HepG2 (cell line): ENCODE data around the gene APOC1. TPM values are rescaled to one million over a fixed set of nuclear protein-coding genes. Genes with fewer than 3 reads are reported as not detected.

Experiments
- FOXO1 ChIP-seq: sonication (generic); formaldehyde crosslinking; IDR thresholded peaks from 2 replicates; pipeline ENCODE4 v1.4.0; 2020; ENCODE audit warnings: missing genetic modification reagents
- HOXA9 ChIP-seq: sonication (generic); formaldehyde crosslinking; IDR thresholded peaks from 2 replicates; pipeline ENCODE4 v1.8.1; 2022; ENCODE audit warnings: missing genetic modification reagents, mild to moderate bottlenecking, moderate library complexity, borderline replicate concordance
- IRX3 ChIP-seq: sonication (generic); formaldehyde crosslinking; IDR thresholded peaks from 2 replicates; pipeline ENCODE4 v1.8.1; 2023; ENCODE audit warnings: mild to moderate bottlenecking, low read depth, missing genetic modification reagents, borderline replicate concordance
- KDM3A ChIP-seq: IDR thresholded peaks from 2 replicates; pipeline ENCODE4 v1.6.1; 2018; ENCODE audit warnings: low read depth, missing compliant biosample characterization
- KMT2A ChIP-seq: sonication (generic); formaldehyde crosslinking; IDR thresholded peaks from 2 replicates; pipeline ENCODE4 v1.4.0; 2020; ENCODE audit warnings: missing genetic modification reagents
- MAFK ChIP-seq, 2 experiments: IDR thresholded peaks in 1 of 2; conservative IDR thresholded peaks in 1 of 2; 2 replicates each; pipeline ENCODE4 v1.6.1; 2011; ENCODE audit warnings: improper control_type of control experiment in 2 of 2, low read length in 2 of 2
- RBFOX2 ChIP-seq: fragments of 200-400 bp; formaldehyde crosslinking; IDR thresholded peaks from 2 replicates; pipeline ENCODE4 v1.6.1; 2017; ENCODE audit warnings: low read depth, mild to moderate bottlenecking, low read length
- RBM39 ChIP-seq: fragments of 200-400 bp; formaldehyde crosslinking; IDR thresholded peaks from one replicate; pipeline ENCODE4 v1.6.1; 2018; ENCODE audit warnings: antibody characterized with exemption, mild to moderate bottlenecking, low read depth, low read length; ENCODE audit not compliant: poor library complexity, severe bottlenecking
- RFXANK ChIP-seq: IDR thresholded peaks from 2 replicates; pipeline ENCODE4 v1.6.1; 2016
- RORA ChIP-seq: sonication (generic); formaldehyde crosslinking; IDR thresholded peaks from 2 replicates; pipeline ENCODE4 v1.5.0; 2020; ENCODE audit warnings: mild to moderate bottlenecking, missing genetic modification reagents, moderate library complexity
- SKI ChIP-seq: fragments of 450-650 bp; IDR thresholded peaks from one replicate; pipeline ENCODE4 v1.6.1; 2018; ENCODE audit warnings: mild to moderate bottlenecking; ENCODE audit not compliant: partially characterized antibody
- TRIM24 ChIP-seq: sonication (generic); formaldehyde crosslinking; IDR thresholded peaks from 2 replicates; pipeline ENCODE4 v1.8.0; 2022; ENCODE audit warnings: mild to moderate bottlenecking, missing genetic modification reagents
- ZNF230 ChIP-seq: sonication (generic); formaldehyde crosslinking; IDR thresholded peaks from 2 replicates; pipeline ENCODE4 v1.4.0; 2020; ENCODE audit warnings: mild to moderate bottlenecking, missing genetic modification reagents
- ZSCAN29 ChIP-seq: sonication (generic); formaldehyde crosslinking; conservative IDR thresholded peaks from 2 replicates; pipeline ENCODE4 v1.4.0; 2020; ENCODE audit warnings: mild to moderate bottlenecking, missing genetic modification reagents
- polyA plus RNA-seq, 8 experiments: library from polyadenylated mRNA; depleted of rRNA in 3 of 8; stranded (reverse) in 7 of 8; unstranded in 1 of 8; fragments of >200 nt; fragmentation: Illumina TruSeq in 4 of 8; extraction: Trizol in 4 of 8; gene quantifications; 2 replicates each; pipeline versions ENCODE4 v1.2.1 to v1.2.3, GENCODE V29; 2011 to 2016; ENCODE audit warnings: low read depth in 4 of 8, missing spikeins in 1 of 8, mixed read lengths in 1 of 8; ENCODE audit not compliant: insufficient read depth in 1 of 8
- total RNA-seq, 5 experiments: library from RNA; depleted of rRNA; stranded (reverse); fragments of >200 nt; fragmentation: Illumina TruSeq; extraction: Trizol; gene quantifications; 2 replicates each; pipeline ENCODE4 v1.2.3, GENCODE V29; 2016; ENCODE audit warnings: low read depth in 1 of 5
- TF ChIP-seq, protein P1 (sequence below): sonication (generic); formaldehyde crosslinking; conservative IDR thresholded peaks from 2 replicates; pipeline ENCODE4 v1.5.0; 2020; ENCODE audit warnings: missing genetic modification reagents
- TF ChIP-seq, protein P2 (sequence below), 2 experiments: sonication (generic) in 1 of 2; formaldehyde crosslinking in 1 of 2; IDR thresholded peaks; 2 replicates each; pipeline versions ENCODE4 v1.5.1 to v1.6.1; 2011 to 2020; ENCODE audit warnings: borderline replicate concordance in 1 of 2, low read depth in 1 of 2, low read length in 1 of 2, mild to moderate bottlenecking in 1 of 2, missing genetic modification reagents in 1 of 2, moderate library complexity in 1 of 2
- TF ChIP-seq, protein P3 (sequence below): sonication (generic); formaldehyde crosslinking; IDR thresholded peaks from 2 replicates; pipeline ENCODE4 v1.4.0; 2020; ENCODE audit warnings: mild to moderate bottlenecking, missing genetic modification reagents
- TF ChIP-seq, protein P4 (sequence below), 2 experiments: sonication (generic) in 1 of 2; formaldehyde crosslinking in 1 of 2; IDR thresholded peaks; 2 replicates each; pipeline versions ENCODE4 v1.4.0 to v1.6.1; 2016 to 2020; ENCODE audit warnings: borderline replicate concordance in 1 of 2, low read depth in 1 of 2, mild to moderate bottlenecking in 1 of 2, missing genetic modification reagents in 1 of 2

APOC1 gene
- total and polyA plus RNA-seq, 2 of the 13 experiments (the other 11 are each of a cell fraction or from before 2014, with no cell fraction given) = 600 to 1,235 TPM

DNA sequence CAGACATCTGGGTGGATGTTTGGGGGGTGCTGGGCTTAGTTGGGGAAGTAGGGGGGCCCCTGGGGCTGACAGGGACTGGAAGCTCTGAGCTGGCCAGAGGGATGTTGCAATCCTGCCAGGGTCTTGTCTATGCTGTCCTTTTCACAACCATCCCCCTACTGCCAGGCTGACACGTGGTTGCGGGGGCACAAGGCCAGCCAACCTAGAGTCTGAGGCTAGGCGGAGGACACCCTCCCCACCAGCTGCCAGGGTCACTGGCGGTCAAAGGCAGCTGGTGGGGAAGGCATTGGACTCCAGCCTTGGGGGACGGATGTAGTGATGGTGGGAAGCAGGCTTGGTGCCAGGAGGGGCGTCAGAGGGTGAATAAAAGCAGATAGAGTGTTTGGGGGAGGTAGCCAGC lies 1.6 kb upstream of the APOC1 start (continued):
- TF ChIP-seq RBM39 (no peak), IRX3 (CRISPR knock-in tag) (no peak), KMT2A (CRISPR knock-in tag) (no peak), SKI (peak; percentile 96), RFXANK (CRISPR knock-in tag) (peak; percentile 79; the same call in 1 of the 2 replicates), MAFK (conservative IDR thresholded peaks at IDR 0.05 in 1 of 2, IDR thresholded peaks at IDR 0.05 in 1 of 2; ENCODE audit: low read length in 2 of 2) (no peak), RORA (CRISPR knock-in tag) (no peak), TRIM24 (0 out of 2 replicates have a peak, but pooled peaks have one; percentile 13), ZNF230 (0 out of 2 replicates have a peak, but pooled peaks have one; percentile 38), HOXA9 (0 out of 2 replicates have a peak, but pooled peaks have one; percentile 51), ZSCAN29 (peak; percentile 97), KDM3A (peak; percentile 63; the same call in 1 of the 2 replicates), FOXO1 (CRISPR knock-in tag) (peak; percentile 62; the same call in 1 of the 2 replicates), RBFOX2 (no peak)
- TF ChIP-seq, protein P1, sequence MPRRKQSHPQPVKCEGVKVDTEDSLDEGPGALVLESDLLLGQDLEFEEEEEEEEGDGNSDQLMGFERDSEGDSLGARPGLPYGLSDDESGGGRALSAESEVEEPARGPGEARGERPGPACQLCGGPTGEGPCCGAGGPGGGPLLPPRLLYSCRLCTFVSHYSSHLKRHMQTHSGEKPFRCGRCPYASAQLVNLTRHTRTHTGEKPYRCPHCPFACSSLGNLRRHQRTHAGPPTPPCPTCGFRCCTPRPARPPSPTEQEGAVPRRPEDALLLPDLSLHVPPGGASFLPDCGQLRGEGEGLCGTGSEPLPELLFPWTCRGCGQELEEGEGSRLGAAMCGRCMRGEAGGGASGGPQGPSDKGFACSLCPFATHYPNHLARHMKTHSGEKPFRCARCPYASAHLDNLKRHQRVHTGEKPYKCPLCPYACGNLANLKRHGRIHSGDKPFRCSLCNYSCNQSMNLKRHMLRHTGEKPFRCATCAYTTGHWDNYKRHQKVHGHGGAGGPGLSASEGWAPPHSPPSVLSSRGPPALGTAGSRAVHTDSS (CRISPR knock-in tag) = no peak
- TF ChIP-seq, protein P2, sequence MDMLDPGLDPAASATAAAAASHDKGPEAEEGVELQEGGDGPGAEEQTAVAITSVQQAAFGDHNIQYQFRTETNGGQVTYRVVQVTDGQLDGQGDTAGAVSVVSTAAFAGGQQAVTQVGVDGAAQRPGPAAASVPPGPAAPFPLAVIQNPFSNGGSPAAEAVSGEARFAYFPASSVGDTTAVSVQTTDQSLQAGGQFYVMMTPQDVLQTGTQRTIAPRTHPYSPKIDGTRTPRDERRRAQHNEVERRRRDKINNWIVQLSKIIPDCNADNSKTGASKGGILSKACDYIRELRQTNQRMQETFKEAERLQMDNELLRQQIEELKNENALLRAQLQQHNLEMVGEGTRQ (IDR thresholded peaks at IDR 0.05; ENCODE audit: low read depth, low read length) = 0 out of 2 replicates have a peak, but pooled peaks have one; percentile 13
- TF ChIP-seq, protein P2 (CRISPR knock-in tag; IDR thresholded peaks at IDR 0.05; ENCODE audit: borderline replicate concordance) = peak; percentile 58; the same call in 1 of the 2 replicates
- TF ChIP-seq, protein P3, sequence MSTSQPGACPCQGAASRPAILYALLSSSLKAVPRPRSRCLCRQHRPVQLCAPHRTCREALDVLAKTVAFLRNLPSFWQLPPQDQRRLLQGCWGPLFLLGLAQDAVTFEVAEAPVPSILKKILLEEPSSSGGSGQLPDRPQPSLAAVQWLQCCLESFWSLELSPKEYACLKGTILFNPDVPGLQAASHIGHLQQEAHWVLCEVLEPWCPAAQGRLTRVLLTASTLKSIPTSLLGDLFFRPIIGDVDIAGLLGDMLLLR (CRISPR knock-in tag) = peak; percentile 52; the same call in 1 of the 2 replicates
- TF ChIP-seq, protein P4, sequence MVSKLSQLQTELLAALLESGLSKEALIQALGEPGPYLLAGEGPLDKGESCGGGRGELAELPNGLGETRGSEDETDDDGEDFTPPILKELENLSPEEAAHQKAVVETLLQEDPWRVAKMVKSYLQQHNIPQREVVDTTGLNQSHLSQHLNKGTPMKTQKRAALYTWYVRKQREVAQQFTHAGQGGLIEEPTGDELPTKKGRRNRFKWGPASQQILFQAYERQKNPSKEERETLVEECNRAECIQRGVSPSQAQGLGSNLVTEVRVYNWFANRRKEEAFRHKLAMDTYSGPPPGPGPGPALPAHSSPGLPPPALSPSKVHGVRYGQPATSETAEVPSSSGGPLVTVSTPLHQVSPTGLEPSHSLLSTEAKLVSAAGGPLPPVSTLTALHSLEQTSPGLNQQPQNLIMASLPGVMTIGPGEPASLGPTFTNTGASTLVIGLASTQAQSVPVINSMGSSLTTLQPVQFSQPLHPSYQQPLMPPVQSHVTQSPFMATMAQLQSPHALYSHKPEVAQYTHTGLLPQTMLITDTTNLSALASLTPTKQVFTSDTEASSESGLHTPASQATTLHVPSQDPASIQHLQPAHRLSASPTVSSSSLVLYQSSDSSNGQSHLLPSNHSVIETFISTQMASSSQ (IDR thresholded peaks at IDR 0.05; ENCODE audit: low read depth) = no peak
- TF ChIP-seq, protein P4 (CRISPR knock-in tag; IDR thresholded peaks at IDR 0.05; ENCODE audit: borderline replicate concordance) = peak; percentile 66
